ENCODE data around the gene NANOS1. TPM values are rescaled to one million over a fixed set of nuclear protein-coding genes. Genes with fewer than 3 reads are reported as not detected.
"Not testable (repeated sequence)": the region's sequence is repeated elsewhere in the genome, so short reads cannot be mapped to it uniquely, and the experiment has no call there.

The NANOS1 gene
- total and polyA plus RNA-seq, 2 donors: 0.52 to 3.2 TPM

- no peaks in the 10 kb centered on the region for H3K36me3 ChIP-seq (ENCODE audit: control insufficient read depth in 2 of 2, insufficient read depth in 2 of 2, low read length in 1 of 2)
- 92% methylated on average over 7 of the region's 7 CpGs for WGBS
- no peak for DNase-seq (ENCODE audit: low read depth in 6 of 9, low spot score in 9 of 9)
- no peaks in the 10 kb centered on the region for H3K9me3 ChIP-seq (ENCODE audit: control insufficient read depth in 2 of 2, insufficient read depth in 1 of 2, low read length in 1 of 2)
- H3K27ac ChIP-seq (ENCODE audit: low read depth in 1 of 2, low read length in 1 of 2): no peak overlapping the region
- no peak overlapping the region for H3K4me3 ChIP-seq (ENCODE audit: low read length in 2 of 2)
- H3K4me1 ChIP-seq (ENCODE audit: control insufficient read depth in 2 of 2, insufficient read depth in 2 of 2, low read length in 2 of 2): peaks cover 8 to 10% of the 10 kb centered on the region in 2 donors
- peaks cover 0 to 13% of the 10 kb centered on the region in 2 donors for H3K27me3 ChIP-seq (ENCODE audit: control insufficient read depth in 2 of 2, insufficient read depth in 1 of 2, low read length in 1 of 2)
Observed at GRCh38 chr10:119025776-119026175, 3.7 kb upstream of the NANOS1 start.

GRCh38 chr10:119026301-119027110 is 3.0 kb upstream of the NANOS1 start:
- DNase-seq (ENCODE audit: low read depth in 6 of 9, low spot score in 9 of 9): no peak
- no peak overlapping the region for H3K4me3 ChIP-seq (ENCODE audit: low read length in 2 of 2)
- H3K9me3 ChIP-seq (ENCODE audit: control insufficient read depth in 2 of 2, insufficient read depth in 1 of 2, low read length in 1 of 2): no peaks in the 10 kb centered on the region
- H3K27ac ChIP-seq (ENCODE audit: low read depth in 1 of 2, low read length in 1 of 2): no peak overlapping the region
- 95% methylated on average over 18 of the region's 18 CpGs for WGBS
- H3K27me3 ChIP-seq (ENCODE audit: control insufficient read depth in 2 of 2, insufficient read depth in 1 of 2, low read length in 1 of 2): peaks cover 0 to 13% of the 10 kb centered on the region in 2 donors
- peaks cover 10 to 14% of the 10 kb centered on the region in 2 donors for H3K4me1 ChIP-seq (ENCODE audit: control insufficient read depth in 2 of 2, insufficient read depth in 2 of 2, low read length in 2 of 2)
- no peaks in the 10 kb centered on the region for H3K36me3 ChIP-seq (ENCODE audit: control insufficient read depth in 2 of 2, insufficient read depth in 2 of 2, low read length in 1 of 2)

GRCh38 chr10:119028445-119028899 is 1.0 kb upstream of the NANOS1 start:
- WGBS: 55% methylated on average over 10 of the region's 10 CpGs
- Histone ChIP-seq H3K36me3 (ENCODE audit: control insufficient read depth in 2 of 2, insufficient read depth in 2 of 2, low read length in 1 of 2) (peaks cover 0 to 11% of the 10 kb centered on the region in 2 donors), H3K4me1 (ENCODE audit: control insufficient read depth in 2 of 2, insufficient read depth in 2 of 2, low read length in 2 of 2) (peaks cover 7 to 14% of the 10 kb centered on the region in 2 donors), H3K27me3 (ENCODE audit: control insufficient read depth in 2 of 2, insufficient read depth in 1 of 2, low read length in 1 of 2) (peaks cover 0 to 13% of the 10 kb centered on the region in 2 donors)
- not testable (repeated sequence) for H3K27ac ChIP-seq (ENCODE audit: low read depth in 1 of 2, low read length in 1 of 2); DNase-seq (ENCODE audit: low read depth in 6 of 9, low spot score in 9 of 9); H3K9me3 ChIP-seq (ENCODE audit: control insufficient read depth in 2 of 2, insufficient read depth in 1 of 2, low read length in 1 of 2); H3K4me3 ChIP-seq (ENCODE audit: low read length in 2 of 2)

GRCh38 chr10:119028900-119029612 is 458 bp upstream of the NANOS1 start:
- H3K4me3 ChIP-seq (ENCODE audit: low read length in 2 of 2): peak overlapping the region; percentile 16 to 66
- peaks cover 7 to 14% of the 10 kb centered on the region in 2 donors for H3K4me1 ChIP-seq (ENCODE audit: control insufficient read depth in 2 of 2, insufficient read depth in 2 of 2, low read length in 2 of 2)
- H3K27ac ChIP-seq (ENCODE audit: low read depth in 1 of 2, low read length in 1 of 2): no peak overlapping the region
- peaks cover 0 to 10% of the 10 kb centered on the region in 2 donors for H3K27me3 ChIP-seq (ENCODE audit: control insufficient read depth in 2 of 2, insufficient read depth in 1 of 2, low read length in 1 of 2)
- H3K36me3 ChIP-seq (ENCODE audit: control insufficient read depth in 2 of 2, insufficient read depth in 2 of 2, low read length in 1 of 2): peaks cover 4 to 16% of the 10 kb centered on the region in 2 donors
- WGBS: 3% methylated on average over 68 of the region's 68 CpGs
- peak; percentile 68 to 91 (median 83) for DNase-seq (ENCODE audit: low read depth in 6 of 9, low spot score in 9 of 9)
- H3K9me3 ChIP-seq (ENCODE audit: control insufficient read depth in 2 of 2, insufficient read depth in 1 of 2, low read length in 1 of 2): no peaks in the 10 kb centered on the region

- Histone ChIP-seq H3K4me1 (ENCODE audit: control insufficient read depth in 2 of 2, insufficient read depth in 2 of 2, low read length in 2 of 2) (peaks cover 7 to 14% of the 10 kb centered on the region in 2 donors), H3K36me3 (ENCODE audit: control insufficient read depth in 2 of 2, insufficient read depth in 2 of 2, low read length in 1 of 2) (peaks cover 6 to 23% of the 10 kb centered on the region in 2 donors), H3K27ac (ENCODE audit: low read depth in 1 of 2, low read length in 1 of 2) (peak overlapping the region in 1 of 2 donors; percentile 27), H3K9me3 (ENCODE audit: control insufficient read depth in 2 of 2, insufficient read depth in 1 of 2, low read length in 1 of 2) (no peaks in the 10 kb centered on the region), H3K4me3 (ENCODE audit: low read length in 2 of 2) (peak overlapping the region in 1 of 2 donors; percentile 66), H3K27me3 (ENCODE audit: control insufficient read depth in 2 of 2, insufficient read depth in 1 of 2, low read length in 1 of 2) (peaks cover 0 to 10% of the 10 kb centered on the region in 2 donors)
- 9% methylated on average over 65 of the region's 65 CpGs for WGBS
- peak in 5 of 9 donors; percentile 23 to 65 (median 47) for DNase-seq (ENCODE audit: low read depth in 6 of 9, low spot score in 9 of 9)
Observed at GRCh38 chr10:119030421-119031250, 1.1 kb downstream of the NANOS1 start.

GRCh38 chr10:119031496-119032059 is 2.1 kb downstream of the NANOS1 start:
- 86% methylated on average over 7 of the region's 7 CpGs for WGBS
- Histone ChIP-seq H3K36me3 (ENCODE audit: control insufficient read depth in 2 of 2, insufficient read depth in 2 of 2, low read length in 1 of 2) (peaks cover 6 to 30% of the 10 kb centered on the region in 2 donors), H3K27me3 (ENCODE audit: control insufficient read depth in 2 of 2, insufficient read depth in 1 of 2, low read length in 1 of 2) (peaks cover 0 to 10% of the 10 kb centered on the region in 2 donors), H3K27ac (ENCODE audit: low read depth in 1 of 2, low read length in 1 of 2) (no peak overlapping the region), H3K4me1 (ENCODE audit: control insufficient read depth in 2 of 2, insufficient read depth in 2 of 2, low read length in 2 of 2) (peaks cover 7 to 14% of the 10 kb centered on the region in 2 donors), H3K4me3 (ENCODE audit: low read length in 2 of 2) (no peak overlapping the region), H3K9me3 (ENCODE audit: control insufficient read depth in 2 of 2, insufficient read depth in 1 of 2, low read length in 1 of 2) (no peaks in the 10 kb centered on the region)
- no peak for DNase-seq (ENCODE audit: low read depth in 6 of 9, low spot score in 9 of 9)

GRCh38 chr10:119039161-119039560 is 9.6 kb downstream of the NANOS1 start:
- Histone ChIP-seq H3K36me3 (ENCODE audit: control insufficient read depth in 2 of 2, insufficient read depth in 2 of 2, low read length in 1 of 2) (peaks cover 68 to 81% of the 10 kb centered on the region in 2 donors), H3K27me3 (ENCODE audit: control insufficient read depth in 2 of 2, insufficient read depth in 1 of 2, low read length in 1 of 2) (no peaks in the 10 kb centered on the region), H3K9me3 (ENCODE audit: control insufficient read depth in 2 of 2, insufficient read depth in 1 of 2, low read length in 1 of 2) (peaks cover 0 to 1% of the 10 kb centered on the region in 2 donors), H3K27ac (ENCODE audit: low read depth in 1 of 2, low read length in 1 of 2) (no peak overlapping the region), H3K4me3 (ENCODE audit: low read length in 2 of 2) (no peak overlapping the region), H3K4me1 (ENCODE audit: control insufficient read depth in 2 of 2, insufficient read depth in 2 of 2, low read length in 2 of 2) (no peaks in the 10 kb centered on the region)
- no peak for DNase-seq (ENCODE audit: low read depth in 6 of 9, low spot score in 9 of 9)
- 95% methylated on average over 1 of the region's 1 CpG for WGBS

- no peak overlapping the region for H3K4me3 ChIP-seq (ENCODE audit: low read length in 2 of 2)
- 98% methylated on average over 4 of the region's 4 CpGs for WGBS
- H3K27me3 ChIP-seq (ENCODE audit: control insufficient read depth in 2 of 2, insufficient read depth in 1 of 2, low read length in 1 of 2): no peaks in the 10 kb centered on the region
- no peak for DNase-seq (ENCODE audit: low read depth in 6 of 9, low spot score in 9 of 9)
- H3K9me3 ChIP-seq (ENCODE audit: control insufficient read depth in 2 of 2, insufficient read depth in 1 of 2, low read length in 1 of 2): peaks cover 0 to 1% of the 10 kb centered on the region in 2 donors
- H3K4me1 ChIP-seq (ENCODE audit: control insufficient read depth in 2 of 2, insufficient read depth in 2 of 2, low read length in 2 of 2): no peaks in the 10 kb centered on the region
- H3K36me3 ChIP-seq (ENCODE audit: control insufficient read depth in 2 of 2, insufficient read depth in 2 of 2, low read length in 1 of 2): peaks cover 85 to 90% of the 10 kb centered on the region in 2 donors
- no peak overlapping the region for H3K27ac ChIP-seq (ENCODE audit: low read depth in 1 of 2, low read length in 1 of 2)
Observed at GRCh38 chr10:119041326-119041725, 11.8 kb downstream of the NANOS1 start.

Measured in thymus (tissue), 11 donors.